ENCODE measurements around the gene MAPKAP1. TPM values are rescaled to one million over a fixed set of nuclear protein-coding genes. Genes with fewer than 3 reads are reported as not detected.

Gene MAPKAP1
- total and polyA plus RNA-seq, 2 of the 13 experiments (the other 11 are each of a cell fraction or from before 2014, with no cell fraction given): 45.0 to 64.3 TPM

DNA sequence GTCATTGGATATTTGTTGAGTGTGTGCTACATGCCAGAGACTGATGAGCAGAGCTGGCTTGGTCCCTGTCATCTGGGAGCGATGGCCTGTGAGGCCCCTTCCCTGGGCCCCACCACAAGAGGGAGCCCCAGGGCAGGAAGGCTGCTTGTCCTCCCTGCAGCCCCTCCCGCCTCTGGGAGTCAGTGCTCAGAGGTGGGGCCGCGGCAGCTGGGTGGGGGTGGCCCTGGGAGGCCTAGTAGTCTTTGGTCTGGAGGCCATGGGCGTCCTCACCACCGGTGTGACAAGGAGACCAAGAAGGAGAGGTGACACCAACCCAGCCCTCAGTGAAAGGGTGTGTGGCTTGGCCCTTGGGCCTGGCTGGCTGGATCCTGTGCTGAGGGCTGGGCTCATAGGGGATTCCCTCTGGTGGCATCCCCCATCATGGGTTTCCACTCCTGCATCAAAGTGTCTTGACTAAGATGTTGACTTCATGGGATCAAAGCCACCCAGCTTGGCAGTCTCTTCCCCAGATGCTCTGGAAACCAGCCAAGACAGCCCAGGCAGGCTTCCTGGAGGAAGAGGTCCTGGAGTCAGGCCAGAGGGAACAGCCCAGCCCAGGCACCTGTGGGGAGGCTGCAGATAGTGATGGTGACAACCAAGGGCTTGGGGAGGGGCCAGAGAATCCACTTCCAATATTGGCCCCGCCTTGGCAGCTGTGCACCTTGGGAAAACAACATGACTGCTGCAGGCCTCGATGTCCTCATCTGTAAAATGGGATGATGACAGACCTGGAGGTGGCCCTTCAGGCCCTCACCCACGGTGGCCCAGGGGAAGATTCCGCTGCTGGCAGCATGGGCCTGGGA lies 278.7 kb downstream of the MAPKAP1 start (continued):
- TF ChIP-seq, protein P1, sequence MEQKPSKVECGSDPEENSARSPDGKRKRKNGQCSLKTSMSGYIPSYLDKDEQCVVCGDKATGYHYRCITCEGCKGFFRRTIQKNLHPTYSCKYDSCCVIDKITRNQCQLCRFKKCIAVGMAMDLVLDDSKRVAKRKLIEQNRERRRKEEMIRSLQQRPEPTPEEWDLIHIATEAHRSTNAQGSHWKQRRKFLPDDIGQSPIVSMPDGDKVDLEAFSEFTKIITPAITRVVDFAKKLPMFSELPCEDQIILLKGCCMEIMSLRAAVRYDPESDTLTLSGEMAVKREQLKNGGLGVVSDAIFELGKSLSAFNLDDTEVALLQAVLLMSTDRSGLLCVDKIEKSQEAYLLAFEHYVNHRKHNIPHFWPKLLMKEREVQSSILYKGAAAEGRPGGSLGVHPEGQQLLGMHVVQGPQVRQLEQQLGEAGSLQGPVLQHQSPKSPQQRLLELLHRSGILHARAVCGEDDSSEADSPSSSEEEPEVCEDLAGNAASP (CRISPR knock-in tag; IDR thresholded peaks at IDR 0.05; ENCODE audit: borderline replicate concordance): no peak
- TF ChIP-seq, protein P2, sequence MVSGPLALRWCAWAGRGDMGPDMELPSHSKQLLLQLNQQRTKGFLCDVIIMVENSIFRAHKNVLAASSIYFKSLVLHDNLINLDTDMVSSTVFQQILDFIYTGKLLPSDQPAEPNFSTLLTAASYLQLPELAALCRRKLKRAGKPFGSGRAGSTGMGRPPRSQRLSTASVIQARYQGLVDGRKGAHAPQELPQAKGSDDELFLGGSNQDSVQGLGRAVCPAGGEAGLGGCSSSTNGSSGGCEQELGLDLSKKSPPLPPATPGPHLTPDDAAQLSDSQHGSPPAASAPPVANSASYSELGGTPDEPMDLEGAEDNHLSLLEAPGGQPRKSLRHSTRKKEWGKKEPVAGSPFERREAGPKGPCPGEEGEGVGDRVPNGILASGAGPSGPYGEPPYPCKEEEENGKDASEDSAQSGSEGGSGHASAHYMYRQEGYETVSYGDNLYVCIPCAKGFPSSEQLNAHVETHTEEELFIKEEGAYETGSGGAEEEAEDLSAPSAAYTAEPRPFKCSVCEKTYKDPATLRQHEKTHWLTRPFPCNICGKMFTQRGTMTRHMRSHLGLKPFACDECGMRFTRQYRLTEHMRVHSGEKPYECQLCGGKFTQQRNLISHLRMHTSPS (CRISPR knock-in tag; IDR thresholded peaks at IDR 0.05; ENCODE audit: low read depth): no peak
- TF ChIP-seq ZNF629 (CRISPR knock-in tag; conservative IDR thresholded peaks at IDR 0.05) (peak; percentile 94), STAG1 (CRISPR knock-in tag; IDR thresholded peaks at IDR 0.05) (peak; percentile 73), ZBTB38 (CRISPR knock-in tag; IDR thresholded peaks at IDR 0.05) (no peak), MATR3 (CRISPR knock-in tag; IDR thresholded peaks at IDR 0.05) (no peak), ZNF331 (CRISPR knock-in tag; IDR thresholded peaks at IDR 0.05) (0 out of 2 replicates have a peak, but pooled peaks have one; percentile 17), GABPB1 (CRISPR knock-in tag; IDR thresholded peaks at IDR 0.05) (0 out of 2 replicates have a peak, but pooled peaks have one; percentile 25), SMAD3 (CRISPR knock-in tag; IDR thresholded peaks at IDR 0.05) (no peak)
- TF ChIP-seq, protein P3, sequence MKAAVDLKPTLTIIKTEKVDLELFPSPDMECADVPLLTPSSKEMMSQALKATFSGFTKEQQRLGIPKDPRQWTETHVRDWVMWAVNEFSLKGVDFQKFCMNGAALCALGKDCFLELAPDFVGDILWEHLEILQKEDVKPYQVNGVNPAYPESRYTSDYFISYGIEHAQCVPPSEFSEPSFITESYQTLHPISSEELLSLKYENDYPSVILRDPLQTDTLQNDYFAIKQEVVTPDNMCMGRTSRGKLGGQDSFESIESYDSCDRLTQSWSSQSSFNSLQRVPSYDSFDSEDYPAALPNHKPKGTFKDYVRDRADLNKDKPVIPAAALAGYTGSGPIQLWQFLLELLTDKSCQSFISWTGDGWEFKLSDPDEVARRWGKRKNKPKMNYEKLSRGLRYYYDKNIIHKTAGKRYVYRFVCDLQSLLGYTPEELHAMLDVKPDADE (CRISPR knock-in tag; IDR thresholded peaks at IDR 0.05): no peak
- TF ChIP-seq, protein P4, sequence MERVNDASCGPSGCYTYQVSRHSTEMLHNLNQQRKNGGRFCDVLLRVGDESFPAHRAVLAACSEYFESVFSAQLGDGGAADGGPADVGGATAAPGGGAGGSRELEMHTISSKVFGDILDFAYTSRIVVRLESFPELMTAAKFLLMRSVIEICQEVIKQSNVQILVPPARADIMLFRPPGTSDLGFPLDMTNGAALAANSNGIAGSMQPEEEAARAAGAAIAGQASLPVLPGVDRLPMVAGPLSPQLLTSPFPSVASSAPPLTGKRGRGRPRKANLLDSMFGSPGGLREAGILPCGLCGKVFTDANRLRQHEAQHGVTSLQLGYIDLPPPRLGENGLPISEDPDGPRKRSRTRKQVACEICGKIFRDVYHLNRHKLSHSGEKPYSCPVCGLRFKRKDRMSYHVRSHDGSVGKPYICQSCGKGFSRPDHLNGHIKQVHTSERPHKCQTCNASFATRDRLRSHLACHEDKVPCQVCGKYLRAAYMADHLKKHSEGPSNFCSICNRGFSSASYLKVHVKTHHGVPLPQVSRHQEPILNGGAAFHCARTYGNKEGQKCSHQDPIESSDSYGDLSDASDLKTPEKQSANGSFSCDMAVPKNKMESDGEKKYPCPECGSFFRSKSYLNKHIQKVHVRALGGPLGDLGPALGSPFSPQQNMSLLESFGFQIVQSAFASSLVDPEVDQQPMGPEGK (CRISPR knock-in tag; IDR thresholded peaks at IDR 0.05): peak; percentile 58
- TF ChIP-seq, protein P5, sequence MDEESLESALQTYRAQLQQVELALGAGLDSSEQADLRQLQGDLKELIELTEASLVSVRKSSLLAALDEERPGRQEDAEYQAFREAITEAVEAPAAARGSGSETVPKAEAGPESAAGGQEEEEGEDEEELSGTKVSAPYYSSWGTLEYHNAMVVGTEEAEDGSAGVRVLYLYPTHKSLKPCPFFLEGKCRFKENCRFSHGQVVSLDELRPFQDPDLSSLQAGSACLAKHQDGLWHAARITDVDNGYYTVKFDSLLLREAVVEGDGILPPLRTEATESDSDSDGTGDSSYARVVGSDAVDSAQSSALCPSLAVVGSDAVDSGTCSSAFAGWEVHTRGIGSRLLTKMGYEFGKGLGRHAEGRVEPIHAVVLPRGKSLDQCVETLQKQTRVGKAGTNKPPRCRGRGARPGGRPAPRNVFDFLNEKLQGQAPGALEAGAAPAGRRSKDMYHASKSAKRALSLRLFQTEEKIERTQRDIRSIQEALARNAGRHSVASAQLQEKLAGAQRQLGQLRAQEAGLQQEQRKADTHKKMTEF (CRISPR knock-in tag; IDR thresholded peaks at IDR 0.05): peak; percentile 38; the same call in 1 of the 2 replicates

All from HepG2 (cell line).